RPMI8226 (cell line): ENCODE data around the gene CDHR3.
"Not testable (repeated sequence)": the region's sequence is repeated elsewhere in the genome, so short reads cannot be mapped to it uniquely, and the experiment has no call there.

ENCODE experiments used
- DNase-seq: peaks from one replicate; pipeline ENCODE4 v3.0.0-alpha.2; 2015

Gene CDHR3

GRCh38 chr7:105972276-105972675, 9.2 kb downstream of the CDHR3 start:
- DNase-seq: no peak

GRCh38 chr7:105974471-105974870, 11.4 kb downstream of the CDHR3 start:
- no peak for DNase-seq

GRCh38 chr7:105975770-105976417, 12.8 kb downstream of the CDHR3 start:
- no peak for DNase-seq

- DNase-seq: no peak
Measured at GRCh38 chr7:105976868-105977267, 13.8 kb downstream of the CDHR3 start.

- DNase-seq: no peak
Measured at GRCh38 chr7:105978035-105978434, 15.0 kb downstream of the CDHR3 start.

GRCh38 chr7:105978974-105979373, 15.9 kb downstream of the CDHR3 start:
- DNase-seq: no peak

GRCh38 chr7:105979405-105979804, 16.3 kb downstream of the CDHR3 start:
- DNase-seq: no peak

- no peak for DNase-seq
Measured at GRCh38 chr7:105980645-105981396, 17.8 kb downstream of the CDHR3 start.

GRCh38 chr7:105982388-105982787, 19.3 kb downstream of the CDHR3 start:
- no peak for DNase-seq

- DNase-seq: not testable (repeated sequence)
Measured at GRCh38 chr7:105984808-105985207, 21.7 kb downstream of the CDHR3 start.

GRCh38 chr7:105985229-105985628, 22.2 kb downstream of the CDHR3 start:
- DNase-seq: no peak

GRCh38 chr7:105985672-105986215, 22.7 kb downstream of the CDHR3 start:
- no peak for DNase-seq

GRCh38 chr7:105987046-105987445, 24.0 kb downstream of the CDHR3 start:
- no peak for DNase-seq

GRCh38 chr7:105988276-105988675, 25.2 kb downstream of the CDHR3 start:
- no peak for DNase-seq

- DNase-seq: no peak
Measured at GRCh38 chr7:105989191-105989590, 26.1 kb downstream of the CDHR3 start.

GRCh38 chr7:105989686-105990085, 26.6 kb downstream of the CDHR3 start:
- no peak for DNase-seq

- no peak for DNase-seq
Measured at GRCh38 chr7:105990141-105990540, 27.1 kb downstream of the CDHR3 start.

GRCh38 chr7:105990727-105991453, 27.8 kb downstream of the CDHR3 start:
- no peak for DNase-seq

GRCh38 chr7:105992905-105993304, 29.8 kb downstream of the CDHR3 start:
- DNase-seq: no peak

GRCh38 chr7:105996860-105997737, 34.0 kb downstream of the CDHR3 start:
- no peak for DNase-seq

- no peak for DNase-seq
Measured at GRCh38 chr7:105999256-105999655, 36.2 kb downstream of the CDHR3 start.

GRCh38 chr7:106001196-106001595, 38.1 kb downstream of the CDHR3 start:
- DNase-seq: no peak

GRCh38 chr7:106001886-106002285, 38.8 kb downstream of the CDHR3 start:
- no peak for DNase-seq
